LNCaP clone FGC (cell line): ENCODE data around the gene PLAGL1.
"Not testable (repeated sequence)": the region's sequence is repeated elsewhere in the genome, so short reads cannot be mapped to it uniquely, and the experiment has no call there.

Experiments used
- DNase-seq: peaks from one replicate; pipeline ENCODE4 v3.0.0-alpha.2; 2011; ENCODE audit warnings: low read depth
- H3K4me3 ChIP-seq: 2 replicates; pipeline ENCODE4 v1.5.1; 2011; ENCODE audit warnings: mild to moderate bottlenecking, low read depth, low read length, control low read depth
- TF ChIP-seq, protein P1 (sequence below): IDR thresholded peaks from 2 replicates; pipeline ENCODE4 v1.5.1; 2012; ENCODE audit warnings: mild to moderate bottlenecking; ENCODE audit not compliant: control insufficient read depth, insufficient read depth; ENCODE audit errors: extremely low read depth

The PLAGL1 gene

GRCh38 chr6:143937668-143937970, 70.4 kb downstream of the PLAGL1 start:
- no peak overlapping the region for H3K4me3 ChIP-seq
- TF ChIP-seq, protein P1, sequence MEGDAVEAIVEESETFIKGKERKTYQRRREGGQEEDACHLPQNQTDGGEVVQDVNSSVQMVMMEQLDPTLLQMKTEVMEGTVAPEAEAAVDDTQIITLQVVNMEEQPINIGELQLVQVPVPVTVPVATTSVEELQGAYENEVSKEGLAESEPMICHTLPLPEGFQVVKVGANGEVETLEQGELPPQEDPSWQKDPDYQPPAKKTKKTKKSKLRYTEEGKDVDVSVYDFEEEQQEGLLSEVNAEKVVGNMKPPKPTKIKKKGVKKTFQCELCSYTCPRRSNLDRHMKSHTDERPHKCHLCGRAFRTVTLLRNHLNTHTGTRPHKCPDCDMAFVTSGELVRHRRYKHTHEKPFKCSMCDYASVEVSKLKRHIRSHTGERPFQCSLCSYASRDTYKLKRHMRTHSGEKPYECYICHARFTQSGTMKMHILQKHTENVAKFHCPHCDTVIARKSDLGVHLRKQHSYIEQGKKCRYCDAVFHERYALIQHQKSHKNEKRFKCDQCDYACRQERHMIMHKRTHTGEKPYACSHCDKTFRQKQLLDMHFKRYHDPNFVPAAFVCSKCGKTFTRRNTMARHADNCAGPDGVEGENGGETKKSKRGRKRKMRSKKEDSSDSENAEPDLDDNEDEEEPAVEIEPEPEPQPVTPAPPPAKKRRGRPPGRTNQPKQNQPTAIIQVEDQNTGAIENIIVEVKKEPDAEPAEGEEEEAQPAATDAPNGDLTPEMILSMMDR: no peak
- DNase-seq: no peak

DNA sequence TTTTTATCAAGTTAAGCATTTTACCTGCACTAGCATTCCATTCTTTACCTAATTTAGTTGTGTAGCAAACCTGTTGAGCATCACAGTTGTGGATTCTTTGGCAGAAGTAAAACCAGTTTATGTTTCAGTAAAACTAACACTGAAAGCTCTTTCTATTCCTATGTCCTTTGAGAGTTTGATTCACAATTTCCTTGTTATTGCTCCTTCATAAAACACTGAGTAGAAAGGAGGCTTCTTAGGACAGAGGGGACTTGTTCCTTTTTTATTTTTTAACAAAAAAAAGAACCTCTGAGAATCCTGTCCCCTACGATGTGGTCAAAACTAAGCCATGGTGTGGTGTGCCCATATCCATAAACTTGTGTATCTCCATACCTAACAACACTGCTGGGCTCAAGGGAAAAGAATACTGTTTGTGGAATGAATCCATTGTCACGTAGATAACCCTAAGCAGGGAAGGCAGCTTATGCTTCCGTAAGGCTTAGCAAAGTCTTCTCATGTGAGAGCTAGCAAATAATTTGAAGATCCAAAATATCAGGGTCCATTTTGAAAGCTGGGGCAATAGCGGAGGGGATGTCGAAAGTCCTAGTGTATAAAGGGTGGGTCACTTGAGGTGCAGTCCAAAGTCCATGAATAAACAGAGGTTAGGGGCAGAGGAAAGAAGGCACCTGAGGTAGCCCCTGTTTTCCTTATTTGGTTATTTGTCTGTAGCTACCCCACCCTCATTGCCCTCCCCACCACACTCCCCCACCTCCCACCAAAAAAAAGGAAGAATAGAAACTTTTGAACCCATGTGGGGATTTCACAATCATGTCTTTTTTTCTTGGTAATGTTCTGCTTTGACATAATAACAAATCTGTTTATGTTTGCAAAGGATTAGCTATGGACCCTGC, 71.0 kb downstream of the PLAGL1 start:
- no peak overlapping the region for H3K4me3 ChIP-seq
- TF ChIP-seq, protein P1: no peak

GRCh38 chr6:143936347-143936746, 71.7 kb downstream of the PLAGL1 start:
- no peak for DNase-seq
- H3K4me3 ChIP-seq: no peak overlapping the region
- TF ChIP-seq, protein P1: no peak

More for the DNA sequence above, 71.0 kb downstream of the PLAGL1 start:
- DNase-seq: no peak

GRCh38 chr6:143934867-143935266, 73.2 kb downstream of the PLAGL1 start:
- no peak overlapping the region for H3K4me3 ChIP-seq
- TF ChIP-seq, protein P1: no peak
- no peak for DNase-seq

GRCh38 chr6:143934331-143934730, 73.7 kb downstream of the PLAGL1 start:
- TF ChIP-seq, protein P1: no peak
- H3K4me3 ChIP-seq: no peak overlapping the region
- no peak for DNase-seq

DNA sequence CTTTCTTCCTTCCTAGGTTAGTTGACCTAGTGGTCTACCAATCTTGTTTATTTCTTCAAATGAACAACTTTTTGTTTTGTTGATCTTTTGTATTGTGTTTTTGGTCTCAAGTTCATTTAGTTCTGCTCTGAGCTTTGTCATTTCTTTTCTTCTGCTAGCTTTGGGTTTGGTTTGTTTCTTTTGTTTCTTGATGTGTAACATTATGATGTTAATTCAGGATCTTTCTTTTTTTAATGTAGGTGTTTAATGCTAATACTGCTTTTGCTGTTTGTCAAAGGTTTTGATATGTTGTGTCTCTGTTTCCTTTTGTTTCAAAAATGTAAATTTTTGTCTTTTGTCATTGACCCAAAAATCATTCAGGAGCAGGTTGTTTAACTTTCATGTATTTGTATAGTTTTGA, 78.1 kb downstream of the PLAGL1 start:
- no peak for DNase-seq
- TF ChIP-seq, protein P1: no peak
- no peak overlapping the region for H3K4me3 ChIP-seq

GRCh38 chr6:143928853-143929252, 79.2 kb downstream of the PLAGL1 start:
- H3K4me3 ChIP-seq: no peak overlapping the region
- TF ChIP-seq, protein P1: no peak
- no peak for DNase-seq

- H3K4me3 ChIP-seq, DNase-seq: not testable (repeated sequence)
Measured at GRCh38 chr6:143917026-143917425, 91.0 kb downstream of the PLAGL1 start.
